Spleen (tissue), 7 donors: ENCODE results near the gene NPBWR2.

Experiments
- POLR2A ChIP-seq, 3 donors: fragments of 450-650 bp; IDR thresholded peaks; one replicate each; pipeline ENCODE4 v1.5.1; 2017; ENCODE audit warnings: antibody characterized with exemption in 3 of 3, mild to moderate bottlenecking in 1 of 3
- TF ChIP-seq, protein P1 (sequence below), 11 experiments: fragments of 200-600 bp in 7 of 11; fragments of 450-650 bp in 4 of 11; sonication (generic) in 4 of 11; IDR thresholded peaks in 8 of 11; conservative IDR thresholded peaks in 3 of 11; 1 replicate in 7 of 11; 2 replicates in 4 of 11; pipeline versions ENCODE4 v1.4.0 to v1.8.0; 2016 to 2021; ENCODE audit warnings: antibody characterized with exemption in 11 of 11, inconsistent platforms in 4 of 11, mild to moderate bottlenecking in 1 of 11
- donor health status: DM: no; HTN: no; CAD: no; lungs with moderate emphysema.
- donor health status: DM: no; HTN: no; CAD: no.
- donor health status: DM: no; HTN: no; CAD: no.

GRCh38 chr20:64065062-64065973 is 42.0 kb downstream of the NPBWR2 start:
- TF ChIP-seq, protein P1, sequence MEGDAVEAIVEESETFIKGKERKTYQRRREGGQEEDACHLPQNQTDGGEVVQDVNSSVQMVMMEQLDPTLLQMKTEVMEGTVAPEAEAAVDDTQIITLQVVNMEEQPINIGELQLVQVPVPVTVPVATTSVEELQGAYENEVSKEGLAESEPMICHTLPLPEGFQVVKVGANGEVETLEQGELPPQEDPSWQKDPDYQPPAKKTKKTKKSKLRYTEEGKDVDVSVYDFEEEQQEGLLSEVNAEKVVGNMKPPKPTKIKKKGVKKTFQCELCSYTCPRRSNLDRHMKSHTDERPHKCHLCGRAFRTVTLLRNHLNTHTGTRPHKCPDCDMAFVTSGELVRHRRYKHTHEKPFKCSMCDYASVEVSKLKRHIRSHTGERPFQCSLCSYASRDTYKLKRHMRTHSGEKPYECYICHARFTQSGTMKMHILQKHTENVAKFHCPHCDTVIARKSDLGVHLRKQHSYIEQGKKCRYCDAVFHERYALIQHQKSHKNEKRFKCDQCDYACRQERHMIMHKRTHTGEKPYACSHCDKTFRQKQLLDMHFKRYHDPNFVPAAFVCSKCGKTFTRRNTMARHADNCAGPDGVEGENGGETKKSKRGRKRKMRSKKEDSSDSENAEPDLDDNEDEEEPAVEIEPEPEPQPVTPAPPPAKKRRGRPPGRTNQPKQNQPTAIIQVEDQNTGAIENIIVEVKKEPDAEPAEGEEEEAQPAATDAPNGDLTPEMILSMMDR (IDR thresholded peaks at IDR 0.05 in 8 of 11, conservative IDR thresholded peaks at IDR 0.05 in 3 of 11) = no peak
- TF ChIP-seq POLR2A (IDR thresholded peaks at IDR 0.05) = no peak
